H9 (cell line): ENCODE results near the gene SRA1. TPM values are rescaled to one million over a fixed set of nuclear protein-coding genes. Genes with fewer than 3 reads are reported as not detected.

ENCODE experiments used
- DNase-seq: peaks from one replicate; pipeline ENCODE4 v3.0.0-alpha.2; 2017
- H2AFZ ChIP-seq: one replicate; pipeline ENCODE4 v1.6.1; 2013; ENCODE audit warnings: mild to moderate bottlenecking, low read length, control low read depth, moderate library complexity
- H2AK5ac ChIP-seq: 2 replicates; pipeline ENCODE4 v1.6.1; 2013; ENCODE audit warnings: low read length, control low read depth, mixed read lengths; ENCODE audit not compliant: insufficient read length
- H2BK120ac ChIP-seq: one replicate; pipeline ENCODE4 v1.6.1; 2013; ENCODE audit warnings: low read depth, mild to moderate bottlenecking, low read length, control low read depth, inconsistent platforms; ENCODE audit not compliant: poor library complexity, severe bottlenecking
- H2BK12ac ChIP-seq: 2 replicates; pipeline ENCODE4 v1.6.1; 2013; ENCODE audit warnings: low read length, control low read depth, mixed read lengths, low read depth; ENCODE audit not compliant: insufficient read length
- H2BK15ac ChIP-seq: 2 replicates; pipeline ENCODE4 v1.6.1; 2013; ENCODE audit warnings: low read depth, low read length, control low read depth
- H2BK20ac ChIP-seq: one replicate; pipeline ENCODE4 v1.6.1; 2013; ENCODE audit warnings: low read depth, mild to moderate bottlenecking, low read length, control low read depth, inconsistent platforms; ENCODE audit not compliant: poor library complexity, severe bottlenecking
- H2BK5ac ChIP-seq: 2 replicates; pipeline ENCODE4 v1.6.1; 2013; ENCODE audit warnings: low read length, control low read depth, mixed read lengths; ENCODE audit not compliant: insufficient read length
- H3K14ac ChIP-seq: 2 replicates; pipeline ENCODE4 v1.6.1; 2013; ENCODE audit warnings: low read length, control low read depth; ENCODE audit not compliant: insufficient read depth
- H3K18ac ChIP-seq: 2 replicates; pipeline ENCODE4 v1.6.1; 2013; ENCODE audit warnings: low read depth, mild to moderate bottlenecking, mixed read lengths, low read length, control low read depth; ENCODE audit not compliant: insufficient read length
- H3K23ac ChIP-seq: 2 replicates; pipeline ENCODE4 v1.6.1; 2013; ENCODE audit warnings: low read length, control low read depth, mixed read lengths, low read depth; ENCODE audit not compliant: insufficient read length
- H3K23me2 ChIP-seq: 2 replicates; pipeline ENCODE4 v1.6.1; 2013; ENCODE audit warnings: low read depth, mild to moderate bottlenecking, mixed read lengths, low read length, control low read depth; ENCODE audit not compliant: insufficient read length, poor library complexity, severe bottlenecking
- H3K27ac ChIP-seq: 2 replicates; pipeline ENCODE4 v1.5.1; 2013; ENCODE audit warnings: low read length, control low read depth, mixed read lengths, low read depth; ENCODE audit not compliant: insufficient read length
- H3K27me3 ChIP-seq: 2 replicates; pipeline ENCODE4 v1.6.1; 2013; ENCODE audit warnings: low read length, control low read depth, inconsistent platforms; ENCODE audit not compliant: insufficient read depth
- H3K4ac ChIP-seq: 2 replicates; pipeline ENCODE4 v1.6.1; 2013; ENCODE audit warnings: low read depth, mild to moderate bottlenecking, control low read depth, inconsistent platforms, low read length, moderate library complexity
- H3K4me1 ChIP-seq: 2 replicates; pipeline ENCODE4 v1.6.1; 2013; ENCODE audit warnings: low read length, control low read depth, inconsistent platforms; ENCODE audit not compliant: insufficient read depth
- H3K4me2 ChIP-seq: 2 replicates; pipeline ENCODE4 v1.6.1; 2013; ENCODE audit warnings: low read length, control low read depth, mixed read lengths; ENCODE audit not compliant: insufficient read length, insufficient read depth
- H3K56ac ChIP-seq: 2 replicates; pipeline ENCODE4 v1.6.1; 2013; ENCODE audit warnings: low read depth, mild to moderate bottlenecking, mixed read lengths, low read length, control low read depth; ENCODE audit not compliant: insufficient read length
- H3K79me1 ChIP-seq: 2 replicates; pipeline ENCODE4 v1.6.1; 2013; ENCODE audit warnings: low read depth, mild to moderate bottlenecking, moderate library complexity, low read length, control low read depth, inconsistent platforms; ENCODE audit not compliant: insufficient read depth, poor library complexity, severe bottlenecking
- H3K79me2 ChIP-seq: 2 replicates; pipeline ENCODE4 v1.6.1; 2013; ENCODE audit warnings: low read length, control low read depth, inconsistent platforms; ENCODE audit not compliant: insufficient read depth
- H3K9ac ChIP-seq: 2 replicates; pipeline ENCODE4 v1.6.1; 2013; ENCODE audit warnings: low read length, control low read depth, mixed read lengths; ENCODE audit not compliant: insufficient read length; ENCODE audit errors: extremely low read depth
- H3K9me3 ChIP-seq: one replicate; pipeline ENCODE4 v1.6.1; 2013; ENCODE audit warnings: low read depth, low read length, inconsistent platforms; ENCODE audit not compliant: control insufficient read depth
- H3T11ph ChIP-seq: one replicate; pipeline ENCODE4 v1.6.1; 2013; ENCODE audit warnings: mild to moderate bottlenecking, low read length, control low read depth, inconsistent platforms
- H4K20me1 ChIP-seq: one replicate; pipeline ENCODE4 v1.6.1; 2013; ENCODE audit not compliant: control insufficient read depth, insufficient read length, insufficient read depth
- H4K5ac ChIP-seq: 2 replicates; pipeline ENCODE4 v1.6.1; 2013; ENCODE audit warnings: low read depth, mild to moderate bottlenecking, mixed read lengths, low read length, control low read depth; ENCODE audit not compliant: insufficient read length
- H4K8ac ChIP-seq: replicated peaks from 2 replicates; pipeline ENCODE4 v1.6.1; 2013; ENCODE audit warnings: low read length, control low read depth, mixed read lengths, low read depth; ENCODE audit not compliant: insufficient read length
- H4K91ac ChIP-seq: 2 replicates; pipeline ENCODE4 v1.6.1; 2013; ENCODE audit warnings: low read depth, mild to moderate bottlenecking, moderate library complexity, mixed read lengths, low read length, control low read depth; ENCODE audit not compliant: insufficient read length
- H3K27ac Mint-ChIP-seq, 3 experiments: 2 replicates in 2 of 3; 3 replicates in 1 of 3; pipeline ENCODE4 v1.8.0; 2020 to 2021; ENCODE audit warnings: mixed read lengths in 3 of 3, mild to moderate bottlenecking in 1 of 3, moderate library complexity in 1 of 3
- H3K27me3 Mint-ChIP-seq: 2 replicates; pipeline ENCODE4 v1.8.0; 2021; ENCODE audit warnings: low read depth, mild to moderate bottlenecking, moderate library complexity, mixed read lengths
- H3K36me3 Mint-ChIP-seq, 3 experiments: 2 replicates in 2 of 3; 3 replicates in 1 of 3; pipeline ENCODE4 v1.8.0; 2020 to 2021; ENCODE audit warnings: low read depth in 3 of 3, mixed read lengths in 3 of 3; ENCODE audit not compliant: insufficient read depth in 1 of 3
- H3K4me1 Mint-ChIP-seq, 2 experiments: 2 replicates each; pipeline ENCODE4 v1.8.0; 2020; ENCODE audit warnings: mixed read lengths in 2 of 2
- H3K4me3 Mint-ChIP-seq, 2 experiments: 2 replicates in 1 of 2; 3 replicates in 1 of 2; pipeline ENCODE4 v1.8.0; 2020 to 2021; ENCODE audit warnings: mild to moderate bottlenecking in 2 of 2, mixed read lengths in 2 of 2, moderate library complexity in 1 of 2
- H3K9me3 Mint-ChIP-seq, 2 experiments: 2 replicates in 1 of 2; 3 replicates in 1 of 2; pipeline ENCODE4 v1.8.0; 2020; ENCODE audit warnings: mild to moderate bottlenecking in 2 of 2, mixed read lengths in 2 of 2, moderate library complexity in 1 of 2
- CTCF ChIP-seq: fragments of 200-600 bp; sonication (generic); conservative IDR thresholded peaks from 3 replicates; pipeline ENCODE4 v1.8.0; 2021; ENCODE audit warnings: antibody characterized with exemption, mild to moderate bottlenecking
- WGBS: extraction: QIAGEN DNeasy Blood & Tissue Kit; methylation state at CpG from one replicate; pipeline ENCODE4 v1.1.7; 2013; ENCODE audit warnings: missing lambda C conversion rate, low lambda C conversion rate, mixed read lengths; ENCODE audit not compliant: insufficient read length; ENCODE audit errors: extremely low coverage; 5-methylcytosine and 5-hydroxymethylcytosine counted together
- total RNA-seq: library from RNA; stranded (reverse); gene quantifications from 2 replicates; pipeline ENCODE4 v1.2.1, GENCODE V29; 2021

Gene SRA1
- total RNA-seq, 1 experiment from 2014 or later = 49.3 TPM

DNA sequence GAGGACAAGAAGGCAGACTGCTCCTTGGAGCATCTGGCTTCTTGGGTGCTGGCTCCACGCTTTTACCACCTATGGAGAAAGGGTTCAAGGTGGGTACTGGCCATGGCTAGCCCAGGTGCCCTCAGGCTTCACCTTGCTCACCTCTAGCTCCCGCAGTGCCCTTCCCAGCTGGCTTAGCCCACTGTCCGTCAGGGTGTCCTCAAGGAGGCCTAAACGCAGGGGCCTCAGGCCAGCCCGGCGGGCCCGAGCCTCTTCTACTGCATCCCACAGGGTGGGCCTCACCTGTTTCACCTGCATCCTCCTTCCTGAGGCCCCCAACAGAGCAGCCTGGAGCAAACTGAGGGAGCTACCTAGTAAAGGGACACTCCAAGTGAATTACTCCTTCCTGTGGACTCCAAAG is 16.4 kb upstream of the SRA1 start:
- H3K9me3 ChIP-seq = no peaks in the 10 kb centered on the region
- no peak overlapping the region for H3T11ph ChIP-seq
- H3K4ac ChIP-seq = no peak overlapping the region
- no peak overlapping the region for H3K56ac ChIP-seq
- no peaks in the 10 kb centered on the region; the same call in 1 of the 2 replicates for H3K27me3 Mint-ChIP-seq
- no peaks in the 10 kb centered on the region for H3K79me2 ChIP-seq
- H3K23me2 ChIP-seq = no peaks in the 10 kb centered on the region
- no peak overlapping the region for H2AFZ ChIP-seq
- no peaks in the 10 kb centered on the region for H3K27me3 ChIP-seq
- H4K91ac ChIP-seq = no peak overlapping the region
- no peak overlapping the region for H3K4me3 Mint-ChIP-seq
- WGBS = no CpG with 5 or more reads among the region's 7 CpGs
- no peak overlapping the region for H3K14ac ChIP-seq
- no peak for TF ChIP-seq CTCF
- H2AK5ac ChIP-seq = no peak overlapping the region
- no peaks in the 10 kb centered on the region for H3K4me1 Mint-ChIP-seq
- H4K8ac ChIP-seq = no peak overlapping the region
- no peak overlapping the region for H2BK120ac ChIP-seq
- H2BK20ac ChIP-seq = no peak overlapping the region
- H3K36me3 Mint-ChIP-seq = no peaks in the 10 kb centered on the region
- DNase-seq = no peak
- no peaks in the 10 kb centered on the region for H3K9me3 Mint-ChIP-seq
- H3K79me1 ChIP-seq = no peaks in the 10 kb centered on the region
- H3K18ac ChIP-seq = no peak overlapping the region
- no peak overlapping the region for H3K23ac ChIP-seq
- H3K4me2 ChIP-seq = no peak overlapping the region
- H4K5ac ChIP-seq = no peak overlapping the region
- no peak overlapping the region for H3K27ac ChIP-seq
- no peak overlapping the region for H3K9ac ChIP-seq
- no peaks in the 10 kb centered on the region for H4K20me1 ChIP-seq
- H2BK12ac ChIP-seq = no peak overlapping the region
- no peak overlapping the region for H2BK15ac ChIP-seq
- H3K27ac Mint-ChIP-seq = no peak overlapping the region
- H2BK5ac ChIP-seq = no peak overlapping the region
- 0 out of 2 replicates have a peak, but pooled peaks cover 2% of the 10 kb centered on the region for H3K4me1 ChIP-seq
